K562 (cell line): ENCODE data around the gene CBX1. TPM values are rescaled to one million over a fixed set of nuclear protein-coding genes. Genes with fewer than 3 reads are reported as not detected.

ENCODE experiments used
- BRD4 ChIP-seq: fragments of 200-600 bp; sonication (generic); IDR thresholded peaks from 2 replicates; pipeline ENCODE4 v1.6.1; 2017; ENCODE audit warnings: inconsistent platforms
- CREB3 ChIP-seq: fragments of 450-650 bp; conservative IDR thresholded peaks from 2 replicates; pipeline ENCODE4 v1.6.1; 2016; ENCODE audit warnings: missing genetic modification characterization, low read depth, mild to moderate bottlenecking, missing compliant biosample characterization, moderate library complexity
- GMEB1 ChIP-seq: fragments of 250-450 bp; sonication (Bioruptor Pico); IDR thresholded peaks from 2 replicates; pipeline ENCODE4 v1.4.0; 2020; ENCODE audit warnings: mild to moderate bottlenecking
- HCFC1 ChIP-seq: IDR thresholded peaks from 2 replicates; pipeline ENCODE4 v1.6.1; 2012; ENCODE audit warnings: low read depth, low read length, improper control_type of control experiment
- HDAC1 ChIP-seq, 2 experiments: fragments of 450-650 bp; IDR thresholded peaks; 2 replicates each; pipeline ENCODE4 v1.6.1; 2016 to 2017; ENCODE audit warnings: inconsistent platforms in 1 of 2, mild to moderate bottlenecking in 1 of 2, moderate library complexity in 1 of 2
- HEY1 ChIP-seq: fragments of 250-450 bp; sonication (Bioruptor Pico); IDR thresholded peaks from 2 replicates; pipeline ENCODE4 v1.5.0; 2020; ENCODE audit warnings: mild to moderate bottlenecking, moderate library complexity, borderline replicate concordance
- KAT2B ChIP-seq: IDR thresholded peaks from one replicate; pipeline ENCODE4 v1.6.1; 2012; ENCODE audit warnings: low read depth, mild to moderate bottlenecking, control low read depth, inconsistent platforms, low read length, moderate library complexity
- KDM1A ChIP-seq, 2 experiments: fragments of 450-650 bp; IDR thresholded peaks; 2 replicates each; pipeline ENCODE4 v1.6.1; 2016; ENCODE audit warnings: mild to moderate bottlenecking in 2 of 2
- MBD2 ChIP-seq: sonication (generic); IDR thresholded peaks from 2 replicates; pipeline ENCODE4 v1.6.1; 2016; ENCODE audit warnings: low read depth, borderline replicate concordance
- MED1 ChIP-seq: sonication (generic); formaldehyde crosslinking; IDR thresholded peaks from 2 replicates; pipeline ENCODE4 v1.8.1; 2023; ENCODE audit warnings: missing genetic modification reagents, borderline replicate concordance
- NEUROD1 ChIP-seq: fragments of 150-350 bp; IDR thresholded peaks from 2 replicates; pipeline ENCODE4 v1.6.1; 2014; ENCODE audit warnings: borderline replicate concordance, low read length, low read depth; ENCODE audit not compliant: partially characterized antibody
- PHF20 ChIP-seq: fragments of 450-650 bp; IDR thresholded peaks from 2 replicates; pipeline ENCODE4 v1.6.1; 2018; ENCODE audit not compliant: partially characterized antibody
- STAT5B ChIP-seq: fragments of 250-450 bp; sonication (Bioruptor Pico); IDR thresholded peaks from 2 replicates; pipeline ENCODE4 v1.8.0; 2021; ENCODE audit warnings: mild to moderate bottlenecking, inconsistent platforms
- TFAM ChIP-seq: fragments of 250-450 bp; sonication (Bioruptor Pico); conservative IDR thresholded peaks from 2 replicates; pipeline ENCODE4 v1.5.0; 2021; ENCODE audit warnings: mild to moderate bottlenecking, moderate library complexity
- ZBTB33 ChIP-seq: sonication (generic); formaldehyde crosslinking; IDR thresholded peaks from 2 replicates; pipeline ENCODE4 v1.8.1; 2023; ENCODE audit warnings: mild to moderate bottlenecking, missing genetic modification reagents
- ZBTB43 ChIP-seq: sonication (generic); formaldehyde crosslinking; IDR thresholded peaks from 2 replicates; pipeline ENCODE4 v1.8.0; 2023; ENCODE audit warnings: mild to moderate bottlenecking, missing genetic modification reagents
- ZFPM2 ChIP-seq: fragments of 250-450 bp; sonication (Bioruptor Pico); IDR thresholded peaks from 2 replicates; pipeline ENCODE4 v1.5.1; 2022; ENCODE audit warnings: mild to moderate bottlenecking
- ZNF511 ChIP-seq: sonication (generic); formaldehyde crosslinking; IDR thresholded peaks from 2 replicates; pipeline ENCODE4 v1.8.0; 2022; ENCODE audit warnings: mild to moderate bottlenecking, missing genetic modification reagents
- ZNF561 ChIP-seq: fragments of 450-650 bp; formaldehyde crosslinking; conservative IDR thresholded peaks from 2 replicates; pipeline ENCODE4 v1.4.0; 2020; ENCODE audit warnings: mild to moderate bottlenecking, moderate library complexity
- ZNF764 ChIP-seq: fragments of 250-450 bp; sonication (Bioruptor Pico); IDR thresholded peaks from 2 replicates; pipeline ENCODE4 v1.4.0; 2020; ENCODE audit warnings: low read depth, mild to moderate bottlenecking, moderate library complexity
- polyA plus RNA-seq, 8 experiments: library from polyadenylated mRNA; depleted of rRNA in 4 of 8; stranded (reverse) in 5 of 8; unstranded in 3 of 8; fragments of >200 nt; fragmentation: Nextera tagmentation in 2 of 8; fragmentation: Illumina TruSeq in 1 of 8; extraction: Ambion mirVana in 2 of 8; extraction: Trizol in 1 of 8; gene quantifications; 2 replicates each; pipeline versions ENCODE4 v1.2.1 to v1.2.3, GENCODE V29; 2011 to 2014; ENCODE audit warnings: inconsistent platforms in 1 of 8, missing spikeins in 1 of 8
- total RNA-seq, 7 experiments: library from RNA; depleted of rRNA in 6 of 7; stranded (reverse); fragments of >200 nt in 6 of 7; fragmentation: Illumina TruSeq in 2 of 7; extraction: Trizol in 2 of 7; gene quantifications; 2 replicates each; pipeline versions ENCODE4 v1.2.1 to v1.2.3, GENCODE V29; 2011 to 2021; ENCODE audit warnings: low replicate concordance in 1 of 7

The CBX1 gene
- total and polyA plus RNA-seq, 9 of the 15 experiments (the other 6 are each of a cell fraction or from before 2014, with no cell fraction given), result 10.6 to 95.7 (median 52.7) TPM

- TF ChIP-seq BRD4 (no peak), ZFPM2 (CRISPR knock-in tag) (no peak), STAT5B (CRISPR knock-in tag) (no peak), PHF20 (no peak), MBD2 (no peak), HCFC1 (peak; percentile 15; the same call in 1 of the 2 replicates), KAT2B (peak; percentile 27), TFAM (CRISPR knock-in tag) (no peak), GMEB1 (no peak), ZBTB43 (no peak), NEUROD1 (peak; percentile 11), CREB3 (tag) (no peak), HEY1 (CRISPR knock-in tag) (no peak), ZBTB33 (CRISPR knock-in tag) (0 out of 2 replicates have a peak, but pooled peaks have one; percentile 7), ZNF764 (no peak), MED1 (CRISPR knock-in tag) (no peak), HDAC1 (IDR thresholded peaks at IDR 0.05) (no peak), ZNF511 (peak; percentile 42; the same call in 1 of the 2 replicates), KDM1A (IDR thresholded peaks at IDR 0.05) (0 out of 4 replicates have a peak, but pooled peaks of 1 of the 2 experiments have one; percentile 49), ZNF561 (no peak)
These were observed 74.6 kb downstream of the CBX1 start (continued) for GRCh38 chr17:48026502-48027321.
